ENCODE data around the gene SESTD1. TPM values are rescaled to one million over a fixed set of nuclear protein-coding genes. Genes with fewer than 3 reads are reported as not detected.

Gene SESTD1
- total RNA-seq, 2 experiments from 2014 or later: 3.2 to 21.4 TPM

DNA sequence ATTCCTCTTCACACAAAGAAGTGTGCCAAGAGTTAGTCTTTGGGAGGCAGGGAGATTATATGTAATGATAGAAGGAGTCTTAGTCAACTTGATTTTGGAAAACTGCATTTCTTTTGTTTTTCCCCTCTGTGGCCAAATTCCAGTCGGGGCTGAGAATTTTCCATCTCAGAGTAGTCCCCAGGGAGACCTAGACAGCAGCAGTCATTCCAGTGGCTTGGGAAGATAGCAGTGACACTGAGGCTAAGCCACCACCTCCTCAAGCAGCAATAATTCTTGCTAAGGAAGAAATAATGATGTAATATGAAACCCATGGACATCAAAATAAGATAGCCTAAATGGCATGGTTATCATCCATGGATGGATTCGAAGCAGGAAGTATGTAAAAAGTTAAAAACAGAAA lies 193.7 kb downstream of the SESTD1 start:
- Histone ChIP-seq H3K4me3 (ENCODE audit: low read depth, low read length, poor library complexity, severe bottlenecking) (no peak overlapping the region), H2AFZ (ENCODE audit: low read length) (no peak overlapping the region), H3K36me3 (ENCODE audit: insufficient read depth, low read length) (no peaks in the 10 kb centered on the region), H3K9me2 (ENCODE audit: insufficient read depth, low read length) (no peaks in the 10 kb centered on the region), H3K4me2 (ENCODE audit: low read length) (no peak overlapping the region), H3K79me2 (ENCODE audit: insufficient read depth, low read depth, low read length) (no peaks in the 10 kb centered on the region), H3K27ac (ENCODE audit: low read depth, low read length, poor library complexity, severe bottlenecking) (no peak overlapping the region), H3K9me3 (ENCODE audit: low read length) (0 out of 2 replicates have a peak, but pooled peaks cover 4% of the 10 kb centered on the region), H4K20me1 (ENCODE audit: insufficient read depth, low read length) (no peaks in the 10 kb centered on the region), H3K4me1 (ENCODE audit: insufficient read depth, low read length, poor library complexity, severe bottlenecking) (no peaks in the 10 kb centered on the region)
- POLR2A ChIA-PET: interaction anchor here (0.6 kb wide), 1 partner anchor 1009 kb away, joined by 4 read pairs; no protein-coding TSS in a partner anchor
- TF ChIP-seq, protein P1, sequence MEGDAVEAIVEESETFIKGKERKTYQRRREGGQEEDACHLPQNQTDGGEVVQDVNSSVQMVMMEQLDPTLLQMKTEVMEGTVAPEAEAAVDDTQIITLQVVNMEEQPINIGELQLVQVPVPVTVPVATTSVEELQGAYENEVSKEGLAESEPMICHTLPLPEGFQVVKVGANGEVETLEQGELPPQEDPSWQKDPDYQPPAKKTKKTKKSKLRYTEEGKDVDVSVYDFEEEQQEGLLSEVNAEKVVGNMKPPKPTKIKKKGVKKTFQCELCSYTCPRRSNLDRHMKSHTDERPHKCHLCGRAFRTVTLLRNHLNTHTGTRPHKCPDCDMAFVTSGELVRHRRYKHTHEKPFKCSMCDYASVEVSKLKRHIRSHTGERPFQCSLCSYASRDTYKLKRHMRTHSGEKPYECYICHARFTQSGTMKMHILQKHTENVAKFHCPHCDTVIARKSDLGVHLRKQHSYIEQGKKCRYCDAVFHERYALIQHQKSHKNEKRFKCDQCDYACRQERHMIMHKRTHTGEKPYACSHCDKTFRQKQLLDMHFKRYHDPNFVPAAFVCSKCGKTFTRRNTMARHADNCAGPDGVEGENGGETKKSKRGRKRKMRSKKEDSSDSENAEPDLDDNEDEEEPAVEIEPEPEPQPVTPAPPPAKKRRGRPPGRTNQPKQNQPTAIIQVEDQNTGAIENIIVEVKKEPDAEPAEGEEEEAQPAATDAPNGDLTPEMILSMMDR (conservative IDR thresholded peaks at IDR 0.05; ENCODE audit: low read length): no peak
- TF ChIP-seq EZH2phosphoT487 (IDR thresholded peaks at IDR 0.05; ENCODE audit: borderline replicate concordance, low read depth, low read length): no peak
- DNase-seq (ENCODE audit: low spot score): no peak
- CTCF ChIA-PET (ENCODE audit: unreplicated experiment): no interaction called here
- no TSS peak for BruUV-seq (replicated peaks)
- intact Hi-C loops (cut with micrococcal nuclease; ENCODE audit: unreplicated experiment): no loop called here

DNA sequence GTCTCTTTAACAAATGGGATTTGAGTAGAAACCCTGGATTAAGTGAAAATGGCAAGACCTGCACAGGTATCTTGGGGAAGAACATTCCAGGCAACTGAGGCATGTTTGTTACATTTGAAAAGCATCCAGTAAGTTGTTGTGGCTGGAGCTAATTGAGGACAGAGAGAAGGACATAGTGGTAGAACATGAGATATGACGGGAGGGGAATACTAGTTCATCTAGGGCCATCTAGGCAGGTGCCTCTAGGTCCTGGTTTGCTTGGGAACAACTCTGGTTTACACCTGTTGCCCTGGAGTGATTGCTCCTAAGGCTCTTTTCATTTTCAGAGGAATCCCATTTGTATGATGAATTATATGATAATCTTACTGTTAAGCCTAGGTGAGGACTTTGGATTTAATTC lies 194.9 kb downstream of the SESTD1 start:
- ChIA-PET CTCF (ENCODE audit: unreplicated experiment) (no interaction called here), POLR2A (no interaction called here)
- Histone ChIP-seq H3K79me2 (ENCODE audit: insufficient read depth, low read depth, low read length) (no peaks in the 10 kb centered on the region), H3K4me3 (ENCODE audit: low read depth, low read length, poor library complexity, severe bottlenecking) (no peak overlapping the region), H3K9me2 (ENCODE audit: insufficient read depth, low read length) (no peaks in the 10 kb centered on the region), H4K20me1 (ENCODE audit: insufficient read depth, low read length) (no peaks in the 10 kb centered on the region), H3K4me2 (ENCODE audit: low read length) (no peak overlapping the region), H3K36me3 (ENCODE audit: insufficient read depth, low read length) (no peaks in the 10 kb centered on the region), H3K9me3 (ENCODE audit: low read length) (0 out of 2 replicates have a peak, but pooled peaks cover 4% of the 10 kb centered on the region), H3K27ac (ENCODE audit: low read depth, low read length, poor library complexity, severe bottlenecking) (no peak overlapping the region), H3K4me1 (ENCODE audit: insufficient read depth, low read length, poor library complexity, severe bottlenecking) (no peaks in the 10 kb centered on the region), H2AFZ (ENCODE audit: low read length) (no peak overlapping the region)
- intact Hi-C loops (cut with micrococcal nuclease; ENCODE audit: unreplicated experiment): no loop called here
- TF ChIP-seq, protein P1 (conservative IDR thresholded peaks at IDR 0.05; ENCODE audit: low read length): no peak
- no peak for TF ChIP-seq EZH2phosphoT487 (IDR thresholded peaks at IDR 0.05; ENCODE audit: borderline replicate concordance, low read depth, low read length)
- BruUV-seq (replicated peaks): no TSS peak
- DNase-seq (ENCODE audit: low spot score): no peak

DNA sequence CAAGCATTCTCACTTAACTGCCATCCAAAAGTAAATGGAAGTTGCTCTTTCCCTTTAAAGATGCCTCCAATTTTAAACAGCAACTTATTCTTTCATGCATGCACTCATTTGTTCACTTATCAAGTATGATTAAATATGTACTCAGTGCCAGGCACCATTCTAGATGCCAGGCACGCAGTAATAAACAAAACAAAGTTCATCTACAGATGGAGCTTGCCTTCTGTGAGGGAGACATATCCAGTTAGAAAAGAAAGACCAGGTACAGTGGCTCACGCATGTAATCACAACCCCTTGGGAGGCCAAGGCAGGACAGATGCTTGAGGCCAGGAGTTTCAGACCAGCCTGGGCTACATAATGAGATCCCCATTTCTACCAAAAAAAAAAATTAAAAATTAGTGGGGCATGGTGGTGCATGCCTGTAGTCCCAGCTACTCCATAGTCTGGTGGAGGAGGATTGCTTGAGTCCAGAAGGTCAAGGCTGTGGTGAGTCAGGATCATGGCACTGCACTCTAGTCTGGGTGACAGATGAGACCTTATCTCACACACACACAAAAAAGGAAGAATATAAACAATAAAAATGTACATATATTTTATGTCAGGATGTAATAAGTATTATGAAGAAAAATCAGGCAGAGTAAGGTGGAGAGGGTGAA lies 195.5 kb downstream of the SESTD1 start:
- POLR2A ChIA-PET: no interaction called here
- TF ChIP-seq, protein P1 (conservative IDR thresholded peaks at IDR 0.05; ENCODE audit: low read length): no peak
- TF ChIP-seq EZH2phosphoT487 (IDR thresholded peaks at IDR 0.05; ENCODE audit: borderline replicate concordance, low read depth, low read length): no peak
- intact Hi-C loops (cut with micrococcal nuclease; ENCODE audit: unreplicated experiment): no loop called here

More for the DNA sequence above, 195.5 kb downstream of the SESTD1 start:
- H3K4me2 ChIP-seq (ENCODE audit: low read length): no peak overlapping the region
- no TSS peak for BruUV-seq (replicated peaks)
- H4K20me1 ChIP-seq (ENCODE audit: insufficient read depth, low read length): no peaks in the 10 kb centered on the region
- H3K9me3 ChIP-seq (ENCODE audit: low read length): 0 out of 2 replicates have a peak, but pooled peaks cover 4% of the 10 kb centered on the region
- H2AFZ ChIP-seq (ENCODE audit: low read length): no peak overlapping the region
- H3K79me2 ChIP-seq (ENCODE audit: insufficient read depth, low read depth, low read length): no peaks in the 10 kb centered on the region
- no peak overlapping the region for H3K27ac ChIP-seq (ENCODE audit: low read depth, low read length, poor library complexity, severe bottlenecking)
- no peak for DNase-seq (ENCODE audit: low spot score)
- no peaks in the 10 kb centered on the region for H3K4me1 ChIP-seq (ENCODE audit: insufficient read depth, low read length, poor library complexity, severe bottlenecking)
- no peak overlapping the region for H3K4me3 ChIP-seq (ENCODE audit: low read depth, low read length, poor library complexity, severe bottlenecking)
- H3K36me3 ChIP-seq (ENCODE audit: insufficient read depth, low read length): no peaks in the 10 kb centered on the region
- CTCF ChIA-PET (ENCODE audit: unreplicated experiment): no interaction called here
- H3K9me2 ChIP-seq (ENCODE audit: insufficient read depth, low read length): no peaks in the 10 kb centered on the region
